GM21526 (cell line): ENCODE results near the gene U2AF2.

Source experiments
- ATAC-seq: cut with Tn5 transposase; IDR thresholded peaks from one replicate; pipeline ENCODE4 v1.9.1; 2021; ENCODE audit warnings: moderate library complexity; ENCODE audit not compliant: unreplicated experiment, low FRiP score

Gene U2AF2

DNA sequence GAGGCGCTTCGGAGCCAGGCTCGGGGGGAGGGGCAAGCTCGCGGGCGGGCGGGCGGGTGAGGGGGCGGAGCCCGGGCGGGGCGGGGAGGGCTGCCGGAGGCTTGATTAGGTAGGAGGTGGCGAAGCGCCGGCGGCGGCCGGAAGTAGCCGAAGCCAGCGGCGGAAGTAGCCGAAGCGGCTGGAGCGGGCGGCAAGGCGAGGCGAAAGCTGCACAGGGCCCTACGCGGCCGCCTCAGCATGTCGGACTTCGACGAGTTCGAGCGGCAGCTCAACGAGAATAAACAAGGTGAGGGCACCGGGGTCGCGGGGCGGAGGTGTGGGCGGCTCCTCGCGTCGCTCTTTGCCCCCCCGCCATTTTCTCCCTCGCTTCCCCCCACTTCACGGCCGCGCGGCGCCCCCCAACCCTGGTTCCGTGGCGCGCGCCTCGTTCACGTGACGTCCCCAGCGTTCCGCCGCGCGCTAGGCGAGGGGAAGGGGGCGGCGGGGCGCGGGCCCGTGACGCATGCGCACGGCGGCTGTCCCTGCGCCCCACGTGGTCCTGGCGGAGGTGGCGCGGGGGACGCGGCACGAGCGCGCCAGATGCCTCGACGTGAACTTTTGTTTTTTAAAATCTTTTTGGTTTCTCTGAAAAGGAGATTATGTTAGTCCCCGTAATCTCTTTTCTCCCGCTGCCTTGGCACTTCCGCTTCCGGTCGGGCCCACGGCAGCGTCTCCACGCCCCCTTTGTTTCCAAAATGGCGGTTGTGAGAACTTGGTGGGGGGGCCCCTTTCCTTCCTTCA, at the start of gene U2AF2:
U2AF2 (plus strand) TSS at position 168 of the 780 bp plus-strand sequence; CDS start at position 238, 70 bp downstream.
- ATAC-seq = peak; percentile 27

DNA sequence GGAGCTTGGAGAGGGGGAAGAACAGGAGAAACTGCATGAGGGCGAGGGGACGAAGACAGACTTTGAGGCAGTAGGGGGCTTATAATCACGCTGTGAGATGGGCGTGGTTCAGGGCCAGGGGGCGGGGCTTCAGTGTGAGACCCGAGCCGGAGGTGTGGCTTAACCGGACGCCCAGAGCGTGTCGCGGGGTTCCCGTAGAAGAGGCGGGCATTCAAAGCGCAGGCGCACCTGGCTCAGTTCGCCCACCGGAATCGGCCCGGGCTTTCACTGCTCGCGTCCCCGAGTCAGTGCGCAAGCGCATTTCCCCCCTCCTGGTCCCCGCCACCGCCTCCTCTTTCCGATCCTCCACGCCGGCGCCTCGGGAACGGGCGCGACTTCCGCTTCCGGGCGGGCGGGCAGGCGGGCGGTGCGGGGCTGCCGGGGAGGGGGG, 49.6 kb upstream of the U2AF2 start:
- ATAC-seq = peak; percentile 50

DNA sequence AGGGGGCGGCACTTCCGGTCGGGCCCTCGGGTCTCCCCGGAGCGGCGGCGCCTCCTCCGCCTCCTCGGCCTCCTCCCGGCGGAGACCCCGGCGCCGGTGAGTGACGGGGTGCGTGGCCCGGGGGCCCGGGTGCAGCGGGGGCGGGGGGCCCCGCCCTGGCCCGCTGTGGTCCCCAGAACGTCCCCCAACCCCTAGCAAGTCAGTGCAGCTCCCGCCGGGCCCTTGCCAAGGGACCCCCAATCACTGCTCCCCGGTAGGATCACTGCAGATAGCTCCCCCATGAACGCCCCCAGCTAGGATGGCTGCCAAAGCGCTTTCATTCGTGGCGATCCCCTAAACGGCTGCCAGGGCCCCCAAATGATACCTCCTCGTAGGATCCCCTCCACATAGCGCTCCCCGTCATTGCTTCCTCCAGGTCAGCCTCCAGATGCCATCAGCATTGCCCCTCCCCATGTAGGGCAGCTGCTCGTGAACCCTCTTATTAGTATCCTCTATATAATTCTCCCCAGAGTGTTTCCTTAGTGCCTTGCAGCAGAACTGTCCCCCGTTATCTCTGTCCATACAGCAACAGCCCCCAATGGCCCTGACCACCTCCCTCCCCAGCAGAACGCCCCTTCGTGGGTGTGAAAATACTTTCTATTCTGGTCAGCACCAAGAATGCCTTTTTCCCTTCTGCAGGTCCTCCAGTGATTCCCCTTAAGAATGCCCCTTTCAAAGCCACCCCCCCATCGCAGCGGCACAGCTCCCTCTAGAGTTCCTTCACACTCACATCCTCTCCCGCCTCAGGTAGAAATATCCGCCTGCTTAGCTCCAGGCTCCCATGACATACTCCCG, 49.0 kb upstream of the U2AF2 start, which contains the start of gene ZNF865:
ZNF865 (plus strand) TSS at position 11 of the 834 bp plus-strand sequence. CDS start 7,972 bp downstream, outside the sequence.
- peak; percentile 14 for ATAC-seq

DNA sequence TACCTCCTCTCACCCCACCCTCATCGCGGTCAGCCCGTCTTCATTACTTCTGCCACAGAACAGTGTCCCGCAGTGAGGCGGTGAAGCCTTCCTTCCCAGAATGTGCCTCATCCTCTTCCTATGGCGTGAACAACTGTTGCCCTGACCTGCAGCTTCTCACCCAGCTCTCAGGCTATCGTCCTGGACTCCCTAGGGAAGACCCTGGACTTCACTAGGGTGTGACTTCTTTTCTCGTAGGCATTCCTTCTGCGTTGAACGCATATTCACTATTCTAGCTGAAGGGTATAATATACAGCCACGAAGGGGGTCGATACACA, 48.4 kb upstream of the U2AF2 start:
- no peak for ATAC-seq

DNA sequence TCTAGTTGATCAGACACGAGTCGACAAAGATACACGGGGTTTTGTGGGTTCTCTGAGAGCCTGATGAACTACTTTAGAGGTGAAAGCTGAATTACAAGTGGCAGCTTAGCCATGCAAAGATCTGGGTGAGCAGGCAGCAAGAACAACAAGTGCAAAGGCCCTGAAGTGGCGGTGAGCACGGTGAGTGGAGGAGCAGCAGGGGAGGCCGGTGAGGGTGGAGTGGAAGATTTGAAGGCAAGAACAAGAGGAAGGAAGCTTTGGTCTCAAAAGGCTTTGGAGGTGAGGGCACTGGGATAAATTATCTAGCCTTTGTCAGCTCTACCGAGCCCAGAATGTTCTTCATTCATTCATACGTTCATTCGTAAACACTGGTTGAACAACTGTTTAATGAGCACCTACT, 48.0 kb upstream of the U2AF2 start:
- no peak for ATAC-seq

DNA sequence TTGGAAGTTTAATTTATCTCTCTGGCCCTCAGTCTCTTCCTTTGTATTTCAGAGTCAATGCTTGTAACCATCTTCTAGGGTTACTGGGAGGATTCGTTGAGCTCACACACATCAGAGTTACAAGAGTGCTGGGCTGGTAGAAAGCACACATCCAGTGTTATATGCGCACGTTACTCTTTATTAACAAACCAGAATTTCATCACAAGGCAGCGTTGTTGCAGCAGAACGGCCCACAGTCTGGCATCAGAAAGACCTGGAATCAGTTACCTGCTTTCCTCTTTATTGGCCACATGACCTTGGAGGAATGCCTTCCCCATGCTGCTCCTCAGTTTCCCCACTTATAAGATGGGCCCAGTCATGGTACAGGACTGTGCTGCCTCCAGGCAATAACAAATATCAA, 45.5 kb upstream of the U2AF2 start:
- ATAC-seq = no peak

DNA sequence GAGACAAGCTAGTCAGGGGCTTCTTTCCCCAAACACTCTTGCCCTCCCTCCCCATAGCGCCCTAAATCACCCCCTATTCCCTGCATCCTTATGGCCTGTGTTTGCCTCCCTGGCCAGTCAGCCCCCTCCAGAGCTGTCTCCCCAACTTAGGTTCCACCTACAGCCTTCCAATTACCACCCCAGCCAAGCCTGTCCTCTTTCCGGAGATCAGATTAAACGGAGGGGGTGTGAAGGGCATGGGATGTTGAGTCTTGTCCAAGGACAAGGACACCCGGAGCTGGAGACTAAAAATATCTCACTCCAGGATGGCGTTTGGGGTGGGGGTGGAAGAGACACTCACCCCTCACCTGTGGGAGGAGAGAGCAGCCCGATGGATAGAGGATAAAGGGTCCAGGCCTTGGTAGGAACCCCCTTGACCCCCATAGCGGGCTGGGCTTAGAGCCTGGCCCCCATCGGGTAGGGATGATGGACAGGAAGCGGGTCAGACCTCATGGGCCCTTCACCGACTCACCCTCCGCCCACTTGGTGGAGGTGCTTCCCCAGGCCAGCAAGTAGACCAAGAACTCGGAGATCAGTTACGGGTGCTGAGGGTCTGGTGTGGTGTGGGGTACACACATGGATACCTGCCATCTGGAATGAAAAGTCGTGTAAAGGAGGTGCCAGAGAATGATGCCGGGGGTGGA, 43.4 kb upstream of the U2AF2 start:
- ATAC-seq = no peak

DNA sequence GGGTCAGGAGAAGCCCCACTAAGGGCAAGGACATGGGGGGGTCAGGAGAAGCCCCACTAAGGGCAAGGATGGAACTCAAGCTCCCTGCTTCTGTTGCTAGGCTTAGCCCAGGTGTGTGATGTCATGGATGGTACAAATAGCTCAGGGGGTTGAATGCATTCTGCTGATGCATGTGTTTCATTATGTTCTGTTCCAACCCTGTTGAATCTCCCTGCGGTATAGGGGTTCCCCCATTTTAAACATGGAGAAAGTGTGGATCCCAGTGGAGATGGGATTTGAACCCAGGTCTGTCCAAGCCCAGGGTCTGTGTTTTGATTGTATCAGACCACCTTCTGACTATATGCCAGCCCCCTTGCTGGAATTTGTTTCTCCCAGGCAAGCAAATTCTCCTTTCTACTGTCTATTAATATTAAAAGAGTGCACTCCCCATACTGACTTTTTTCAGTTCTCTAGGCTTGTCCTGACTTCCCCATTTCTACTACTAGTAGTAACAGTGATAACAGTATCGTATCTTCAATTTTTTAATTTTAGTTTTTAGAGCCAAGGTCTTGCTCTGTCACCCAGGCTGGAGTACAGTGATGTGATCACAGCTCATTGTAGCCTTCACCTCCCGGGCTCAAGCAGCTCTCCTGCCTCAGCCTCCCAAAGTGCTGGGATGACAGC, 42.7 kb upstream of the U2AF2 start:
- ATAC-seq = no peak

DNA sequence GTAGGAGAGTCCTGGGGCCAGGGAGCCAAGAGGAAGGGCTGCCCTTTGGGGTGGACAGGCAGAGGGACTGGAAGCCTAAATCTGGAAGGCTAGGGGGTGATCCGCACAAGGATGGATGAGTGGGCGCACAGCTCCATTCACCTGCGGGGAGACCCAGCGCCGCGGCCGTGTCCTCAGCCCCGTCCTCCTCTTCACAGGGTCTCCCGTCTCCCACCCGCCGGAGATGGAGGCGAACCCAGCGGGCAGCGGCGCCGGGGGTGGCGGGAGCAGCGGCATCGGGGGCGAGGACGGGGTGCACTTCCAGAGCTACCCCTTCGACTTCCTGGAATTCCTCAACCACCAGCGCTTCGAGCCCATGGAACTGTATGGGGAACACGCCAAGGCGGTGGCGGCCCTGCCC, 41.4 kb upstream of the U2AF2 start:
- ATAC-seq = no peak

DNA sequence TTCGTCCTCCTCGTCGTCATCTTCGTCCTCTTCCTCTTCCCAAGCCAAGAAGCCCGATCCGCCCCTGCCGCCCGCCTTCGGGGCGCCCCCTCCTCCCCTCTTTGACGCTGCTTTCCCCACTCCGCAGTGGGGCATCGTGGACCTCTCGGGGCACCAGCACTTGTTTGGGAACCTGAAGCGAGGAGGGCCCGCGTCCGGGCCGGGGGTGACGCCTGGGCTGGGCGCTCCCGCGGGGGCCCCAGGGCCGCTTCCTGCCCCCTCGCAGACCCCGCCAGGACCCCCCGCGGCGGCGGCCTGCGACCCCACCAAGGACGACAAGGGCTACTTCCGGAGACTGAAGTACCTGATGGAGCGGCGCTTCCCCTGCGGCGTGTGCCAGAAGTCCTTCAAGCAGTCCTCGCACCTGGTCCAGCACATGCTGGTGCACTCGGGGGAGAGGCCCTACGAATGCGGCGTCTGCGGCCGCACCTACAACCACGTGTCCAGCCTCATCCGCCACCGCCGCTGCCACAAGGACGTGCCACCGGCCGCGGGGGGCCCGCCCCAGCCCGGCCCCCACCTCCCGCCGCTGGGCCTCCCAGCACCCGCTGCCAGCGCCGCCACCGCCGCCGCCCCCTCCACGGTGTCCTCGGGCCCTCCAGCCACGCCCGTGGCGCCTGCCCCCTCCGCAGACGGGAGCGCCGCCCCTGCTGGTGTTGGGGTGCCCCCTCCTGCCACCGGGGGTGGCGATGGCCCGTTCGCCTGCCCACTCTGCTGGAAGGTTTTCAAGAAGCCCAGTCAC, 40.7 kb upstream of the U2AF2 start:
- ATAC-seq = no peak

DNA sequence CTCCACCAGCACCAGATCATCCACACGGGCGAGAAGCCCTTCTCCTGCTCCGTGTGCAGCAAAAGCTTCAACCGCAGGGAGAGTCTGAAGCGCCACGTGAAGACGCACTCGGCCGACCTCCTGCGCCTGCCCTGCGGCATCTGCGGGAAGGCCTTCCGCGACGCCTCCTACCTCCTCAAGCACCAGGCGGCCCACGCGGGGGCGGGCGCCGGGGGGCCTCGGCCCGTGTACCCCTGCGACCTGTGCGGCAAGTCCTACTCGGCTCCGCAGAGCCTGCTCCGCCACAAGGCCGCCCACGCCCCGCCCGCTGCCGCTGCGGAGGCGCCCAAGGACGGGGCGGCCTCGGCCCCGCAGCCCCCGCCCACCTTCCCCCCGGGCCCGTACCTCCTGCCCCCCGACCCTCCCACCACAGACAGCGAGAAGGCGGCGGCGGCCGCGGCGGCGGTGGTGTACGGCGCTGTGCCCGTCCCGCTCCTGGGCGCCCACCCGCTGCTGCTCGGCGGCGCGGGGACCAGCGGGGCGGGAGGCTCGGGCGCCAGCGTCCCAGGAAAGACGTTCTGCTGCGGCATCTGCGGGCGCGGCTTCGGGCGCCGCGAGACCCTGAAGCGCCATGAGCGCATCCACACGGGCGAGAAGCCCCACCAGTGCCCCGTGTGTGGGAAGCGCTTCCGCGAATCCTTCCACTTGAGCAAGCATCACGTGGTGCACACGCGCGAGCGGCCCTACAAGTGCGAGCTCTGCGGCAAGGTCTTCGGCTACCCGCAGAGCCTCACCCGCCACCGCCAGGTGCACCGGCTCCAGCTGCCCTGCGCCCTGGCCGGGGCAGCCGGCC, 39.9 kb upstream of the U2AF2 start:
- no peak for ATAC-seq

DNA sequence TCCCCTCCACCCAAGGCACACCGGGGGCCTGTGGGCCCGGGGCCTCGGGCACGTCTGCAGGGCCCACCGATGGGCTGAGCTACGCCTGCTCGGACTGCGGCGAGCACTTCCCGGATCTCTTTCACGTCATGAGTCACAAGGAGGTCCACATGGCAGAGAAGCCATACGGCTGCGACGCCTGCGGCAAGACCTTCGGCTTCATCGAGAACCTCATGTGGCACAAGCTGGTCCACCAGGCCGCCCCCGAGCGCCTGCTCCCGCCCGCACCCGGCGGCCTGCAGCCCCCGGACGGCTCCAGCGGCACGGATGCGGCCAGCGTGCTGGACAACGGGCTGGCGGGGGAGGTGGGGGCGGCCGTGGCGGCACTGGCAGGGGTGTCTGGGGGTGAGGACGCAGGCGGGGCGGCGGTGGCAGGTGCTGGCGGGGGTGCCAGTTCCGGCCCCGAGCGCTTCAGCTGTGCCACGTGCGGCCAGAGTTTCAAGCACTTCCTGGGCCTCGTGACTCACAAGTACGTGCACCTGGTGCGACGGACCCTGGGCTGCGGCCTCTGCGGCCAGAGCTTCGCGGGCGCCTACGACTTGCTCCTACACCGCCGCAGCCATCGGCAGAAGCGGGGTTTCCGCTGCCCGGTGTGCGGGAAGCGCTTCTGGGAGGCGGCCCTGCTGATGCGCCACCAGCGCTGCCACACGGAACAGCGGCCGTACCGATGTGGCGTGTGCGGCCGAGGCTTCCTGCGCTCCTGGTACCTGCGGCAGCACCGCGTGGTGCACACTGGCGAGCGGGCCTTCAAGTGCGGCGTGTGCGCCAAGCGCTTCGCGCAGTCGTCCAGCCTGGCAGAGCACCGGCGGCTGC, 39.1 kb upstream of the U2AF2 start:
- no peak for ATAC-seq

DNA sequence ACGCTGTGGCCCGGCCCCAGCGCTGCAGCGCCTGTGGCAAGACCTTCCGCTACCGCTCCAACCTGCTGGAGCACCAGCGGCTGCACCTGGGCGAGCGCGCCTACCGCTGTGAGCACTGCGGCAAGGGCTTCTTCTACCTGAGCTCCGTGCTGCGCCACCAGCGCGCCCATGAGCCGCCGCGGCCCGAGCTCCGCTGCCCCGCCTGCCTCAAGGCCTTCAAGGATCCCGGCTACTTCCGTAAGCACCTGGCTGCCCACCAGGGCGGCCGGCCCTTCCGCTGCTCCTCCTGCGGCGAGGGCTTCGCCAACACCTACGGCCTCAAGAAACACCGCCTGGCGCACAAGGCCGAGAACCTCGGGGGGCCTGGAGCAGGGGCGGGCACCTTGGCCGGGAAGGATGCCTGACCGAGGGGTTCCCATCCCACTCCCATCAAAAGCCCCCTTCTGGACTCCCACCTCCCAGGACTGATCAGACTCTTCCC, 38.4 kb upstream of the U2AF2 start:
- no peak for ATAC-seq

DNA sequence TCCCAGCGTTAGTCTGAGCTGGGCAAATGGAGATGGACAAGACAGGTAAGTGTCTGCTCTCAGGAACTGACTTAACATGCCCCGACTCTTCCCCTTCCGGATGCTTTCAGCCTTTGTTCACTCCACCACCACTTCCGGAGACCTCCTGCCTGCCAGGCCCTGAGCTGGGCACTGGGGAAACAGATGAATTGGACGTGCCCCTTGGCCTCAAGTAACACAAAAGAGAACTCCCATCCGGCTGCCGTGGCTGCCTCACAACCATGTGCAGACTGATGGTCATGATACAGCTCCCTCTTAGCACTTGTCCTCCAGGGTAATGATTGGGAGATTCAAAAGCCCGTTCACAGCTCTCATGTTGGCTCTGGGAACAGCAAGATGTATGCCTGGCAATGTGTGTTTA, 37.4 kb upstream of the U2AF2 start:
- ATAC-seq = no peak

DNA sequence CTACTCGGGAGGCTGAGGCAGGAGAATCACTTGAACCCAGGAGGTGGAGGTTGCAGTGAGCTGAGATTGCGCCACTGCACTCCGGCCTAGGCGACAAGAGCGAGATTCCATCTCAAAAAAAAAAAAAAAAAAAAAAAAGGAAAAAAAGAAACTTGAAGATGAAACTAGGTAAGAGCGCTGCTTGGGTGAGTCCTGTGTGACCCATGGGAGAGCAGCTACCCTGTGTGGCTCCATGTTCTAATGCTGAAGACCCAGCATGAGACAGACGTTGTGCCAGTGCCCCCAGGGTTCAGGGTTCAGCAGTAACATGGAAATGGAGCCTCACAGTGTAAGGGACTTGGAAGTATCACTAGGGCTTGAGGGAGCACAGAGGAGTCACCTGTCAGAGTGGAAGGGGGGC, 36.4 kb upstream of the U2AF2 start:
- no peak for ATAC-seq

DNA sequence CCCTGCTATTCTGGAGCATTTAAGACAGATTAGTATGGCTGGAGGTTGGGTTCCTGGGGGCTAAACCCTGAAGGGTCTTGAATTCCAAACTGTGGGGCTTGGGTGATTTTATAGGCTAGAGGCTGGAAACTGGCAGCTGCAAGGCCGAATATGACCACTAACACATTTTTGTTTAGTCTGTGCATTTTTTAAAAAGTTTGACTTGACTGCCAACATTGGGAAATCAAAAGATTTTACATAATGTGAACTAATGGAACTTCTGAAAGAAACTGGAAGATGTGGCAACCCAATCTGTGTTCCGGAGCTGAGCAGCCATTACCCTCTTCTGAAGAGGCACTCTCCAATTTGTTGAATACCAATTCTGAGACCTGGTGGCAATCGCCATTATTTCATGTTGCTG, 35.5 kb upstream of the U2AF2 start:
- ATAC-seq = no peak

DNA sequence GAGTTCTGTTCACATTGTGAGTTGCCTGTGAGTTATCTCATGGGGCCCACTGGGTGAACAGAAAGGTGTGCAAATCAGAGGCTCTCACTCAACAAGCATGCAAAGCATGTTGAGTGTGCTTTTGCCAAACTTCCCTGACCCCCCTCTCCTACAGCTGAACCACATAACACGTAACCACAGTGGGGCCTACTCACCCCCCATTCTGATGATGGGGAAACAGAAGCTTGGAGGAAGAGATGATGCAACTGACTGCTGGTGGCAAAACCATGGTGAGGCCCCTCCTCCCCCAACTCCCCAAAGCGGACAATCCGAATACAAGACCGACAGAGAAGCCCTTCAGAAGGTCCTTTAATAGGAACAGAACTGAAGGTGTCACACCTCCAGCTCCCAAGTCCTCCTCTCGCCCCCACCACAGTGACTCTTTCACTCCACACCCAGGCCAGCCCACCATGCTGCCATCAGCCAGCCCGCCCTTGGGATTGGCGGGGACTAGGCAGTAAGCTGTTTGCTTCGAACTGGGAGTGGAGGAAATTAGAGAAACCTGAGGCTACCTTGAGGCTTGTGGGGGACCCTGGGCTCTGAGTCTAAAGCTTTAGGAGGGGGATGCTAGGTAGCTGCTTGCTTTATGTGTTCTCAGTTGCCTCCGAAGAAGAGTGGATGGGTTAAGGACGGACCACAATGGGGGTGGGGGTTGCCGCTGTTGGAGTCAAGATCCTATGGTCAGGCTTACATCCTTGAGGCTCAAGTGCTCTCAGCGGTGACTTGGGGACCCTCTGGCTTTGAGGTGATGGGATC, 34.2 kb upstream of the U2AF2 start:
- ATAC-seq = no peak
